Activated T-helper 1 cell treated with anti-CD3 and anti-CD28 coated beads, Interleukin-2, amount 50 U/mL, for 16 hours (primary cell): ENCODE results near the gene TMEM158.

Experiments
- DNase-seq, 2 donors: peaks; one replicate each; pipeline ENCODE4 v3.0.0-alpha.2; 2020; ENCODE audit warnings: low read depth in 1 of 2, low spot score in 1 of 2

TMEM158 gene

DNA sequence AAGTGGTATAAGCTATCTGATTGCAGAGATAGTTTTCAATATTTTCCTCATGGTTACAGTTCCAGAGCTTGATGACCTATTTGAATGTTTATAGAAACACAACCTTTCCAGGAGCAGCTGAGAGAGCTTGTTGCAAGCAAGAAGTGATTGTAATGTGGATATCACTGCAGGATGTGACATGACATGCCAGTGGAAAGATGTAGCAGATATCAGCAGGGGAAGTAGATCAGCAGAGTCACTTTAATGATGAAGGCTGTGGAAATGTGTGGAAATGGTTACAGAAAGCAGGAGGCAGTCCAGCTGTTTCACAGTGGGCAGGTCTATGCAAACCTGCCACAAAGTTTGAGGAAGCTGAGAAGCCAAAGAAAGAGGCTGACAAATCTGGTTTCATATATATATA is 21.0 kb downstream of the TMEM158 start:
- DNase-seq: no peak

DNA sequence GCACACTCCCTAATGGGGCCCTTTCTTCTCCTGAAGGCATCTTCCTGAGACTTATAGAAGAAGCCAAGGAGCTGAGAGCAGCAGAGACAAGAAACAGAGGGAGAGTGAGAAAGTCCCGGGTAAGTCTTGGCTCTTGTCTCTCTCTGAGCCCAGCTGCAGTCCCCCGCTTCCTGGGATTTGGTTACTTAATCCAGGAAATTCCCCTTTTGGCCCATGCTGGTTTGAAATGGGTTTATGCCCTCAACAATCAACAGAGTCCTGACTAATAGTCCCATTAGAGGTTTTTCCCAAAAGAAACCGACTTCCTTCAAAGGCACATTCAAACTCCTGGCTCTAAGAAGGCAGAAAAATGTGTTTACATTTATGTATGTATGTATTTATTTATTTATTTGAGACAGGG is 22.0 kb downstream of the TMEM158 start:
- no peak for DNase-seq

- DNase-seq: no peak
These were observed 26.0 kb downstream of the TMEM158 start for GRCh38 chr3:45199837-45200648.

- DNase-seq: no peak
These were observed 27.5 kb downstream of the TMEM158 start for GRCh38 chr3:45198264-45199260.

DNA sequence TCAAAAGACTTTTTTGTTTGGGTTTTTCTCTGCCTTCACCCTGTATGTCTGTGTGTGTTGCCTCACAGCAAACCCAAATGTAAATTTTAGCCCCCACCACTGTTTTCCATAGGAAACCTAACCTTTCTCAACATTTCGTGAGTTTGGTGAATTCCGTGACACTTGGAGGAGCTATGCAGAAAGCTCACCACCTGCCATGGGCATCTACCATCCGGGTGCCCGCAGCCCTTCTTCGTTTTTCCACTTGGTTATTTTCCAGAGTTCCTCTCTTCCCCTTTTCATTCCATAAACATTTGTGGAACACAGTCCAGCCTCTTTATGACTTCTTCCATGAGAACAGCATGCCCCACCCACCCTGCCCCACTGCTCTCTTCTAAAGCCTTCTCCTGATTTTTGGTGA is 31.3 kb downstream of the TMEM158 start:
- DNase-seq: no peak

DNA sequence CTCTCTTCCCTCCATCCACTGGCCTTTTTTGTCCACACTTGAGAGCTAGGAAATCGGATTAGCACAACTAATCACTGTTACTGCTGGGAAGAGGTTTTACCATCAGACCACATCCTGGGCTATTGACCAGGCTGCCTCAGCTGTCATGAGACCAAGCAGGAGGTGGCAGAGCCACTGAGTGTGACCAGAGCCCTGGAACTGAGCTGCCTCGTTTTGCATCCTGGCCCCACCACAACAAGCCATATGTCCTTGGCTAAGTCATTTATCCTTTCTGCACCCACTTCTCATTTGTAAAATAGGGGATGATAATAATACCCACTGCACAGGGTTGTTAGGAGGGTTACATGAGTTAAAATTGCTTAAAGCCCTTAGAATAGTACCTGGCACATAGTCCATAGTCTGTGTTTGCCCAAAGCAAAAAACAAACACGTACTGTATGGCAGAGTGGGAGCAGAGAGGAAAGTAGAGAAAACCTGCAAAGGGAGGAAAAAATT is 34.1 kb downstream of the TMEM158 start:
- DNase-seq: no peak

GRCh38 chr3:45191424-45191823 is 34.7 kb downstream of the TMEM158 start:
- DNase-seq: no peak

- no peak for DNase-seq
These were observed 37.1 kb downstream of the TMEM158 start for GRCh38 chr3:45188719-45189659.

GRCh38 chr3:45187694-45188141 is 38.4 kb downstream of the TMEM158 start:
- no peak for DNase-seq

DNA sequence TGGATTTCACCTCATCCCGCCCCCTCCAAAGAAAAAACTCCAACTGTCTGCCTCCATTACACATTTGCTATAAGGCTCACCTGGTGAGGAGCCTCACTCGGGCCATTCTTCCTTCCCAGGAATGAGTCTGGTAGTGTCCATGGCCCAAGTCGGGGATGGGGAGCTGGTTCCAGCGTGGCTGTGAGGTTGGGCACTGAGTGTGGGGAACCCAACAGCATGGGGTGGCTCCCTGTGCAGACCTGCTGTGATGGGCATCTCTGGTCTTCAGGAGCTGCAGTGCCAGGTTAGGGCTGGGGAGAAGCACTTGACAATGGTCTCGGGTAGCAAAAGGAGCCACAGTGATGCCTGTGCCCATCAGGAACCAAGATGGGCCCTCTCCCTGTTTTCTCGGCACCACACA is 39.2 kb downstream of the TMEM158 start:
- DNase-seq: no peak

GRCh38 chr3:45185461-45185860 is 40.6 kb downstream of the TMEM158 start:
- DNase-seq: no peak

DNA sequence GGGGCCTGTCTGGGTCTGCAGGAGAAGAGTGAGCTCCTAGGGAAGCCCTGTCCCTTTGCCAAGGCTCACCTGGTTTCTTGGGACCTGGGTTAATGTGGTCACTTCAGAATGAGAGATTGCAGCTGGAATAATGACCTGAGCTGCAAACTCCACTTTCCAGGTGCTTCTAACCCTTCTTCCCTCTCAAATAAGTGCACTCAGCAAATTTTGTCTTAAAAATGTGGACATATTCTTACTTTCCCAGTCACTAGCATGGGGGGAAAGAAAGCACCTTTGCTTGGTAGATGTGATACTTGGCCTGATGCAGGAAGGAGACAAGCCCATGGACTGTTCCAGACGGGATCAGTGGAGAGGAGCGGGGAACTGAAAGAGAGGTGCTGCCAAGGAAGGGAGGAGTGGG is 41.0 kb downstream of the TMEM158 start:
- DNase-seq: no peak

DNA sequence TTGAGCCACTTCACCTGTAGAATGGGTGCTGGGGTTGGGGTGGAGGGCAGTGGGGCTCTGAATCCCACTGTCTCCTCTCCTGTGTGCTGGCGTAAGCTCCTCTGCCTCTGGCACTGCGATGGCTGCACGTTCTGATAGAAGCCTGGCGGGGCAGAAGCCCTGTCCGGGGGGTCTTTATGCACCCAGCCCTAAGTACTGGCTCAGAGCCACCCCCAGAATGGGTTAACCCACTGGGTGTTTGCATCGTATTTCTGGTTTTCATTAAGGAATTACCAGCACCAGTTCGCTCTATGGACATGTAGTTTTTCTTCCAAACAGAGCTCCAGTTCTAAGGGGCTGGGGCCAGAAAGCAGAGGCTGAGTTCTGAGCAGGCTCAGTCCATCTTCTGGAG is 42.2 kb downstream of the TMEM158 start:
- DNase-seq: no peak

- no peak for DNase-seq
These were observed 42.9 kb downstream of the TMEM158 start for GRCh38 chr3:45182915-45183871.

DNA sequence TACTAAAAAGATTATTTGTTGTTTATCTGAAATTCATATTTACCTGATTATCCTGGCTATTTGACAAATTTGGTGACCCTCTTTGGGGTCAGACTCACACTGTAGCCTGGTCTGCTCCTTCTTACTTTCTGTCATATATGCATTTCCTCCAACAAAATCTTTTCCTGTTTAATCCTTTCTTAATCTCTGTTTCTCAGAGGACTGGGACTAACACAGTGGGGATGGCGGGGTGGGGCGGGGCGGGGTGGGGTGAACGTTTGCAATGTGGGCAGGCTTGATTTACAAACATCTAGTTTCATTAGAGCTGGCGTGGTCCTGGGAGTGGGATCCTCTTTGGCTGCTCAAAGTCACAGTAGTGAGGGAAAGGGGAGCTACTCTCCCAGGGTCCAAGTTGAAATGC is 44.6 kb downstream of the TMEM158 start:
- DNase-seq: no peak

DNA sequence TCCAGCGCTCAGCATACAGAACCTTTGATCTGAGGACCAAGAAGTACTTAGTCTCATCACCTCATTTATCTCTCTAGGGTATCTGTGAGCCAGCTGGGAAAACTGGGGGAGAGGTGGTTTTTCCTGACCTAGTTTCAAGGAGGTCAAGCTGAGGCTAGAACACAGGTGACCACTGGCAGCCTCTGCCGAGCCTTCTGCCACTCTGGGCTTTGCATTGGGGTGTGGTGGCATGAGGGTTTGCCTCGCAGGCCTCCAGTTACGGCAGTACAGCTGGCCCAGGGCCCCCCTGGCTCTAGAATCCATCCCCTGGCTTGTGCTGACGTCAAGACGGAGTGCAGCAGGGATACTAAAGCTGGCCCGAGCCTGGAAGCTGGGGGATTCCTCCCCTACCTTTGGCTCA is 45.2 kb downstream of the TMEM158 start:
- DNase-seq: no peak

GRCh38 chr3:45180051-45180450 is 46.0 kb downstream of the TMEM158 start:
- no peak for DNase-seq

- no peak for DNase-seq
These were observed 46.9 kb downstream of the TMEM158 start for GRCh38 chr3:45179163-45179562.

- no peak for DNase-seq
These were observed 47.7 kb downstream of the TMEM158 start for GRCh38 chr3:45178183-45179023.
